GM10266 (cell line): ENCODE results near the gene URI1.

Experiments
- DNase-seq: peaks from one replicate; pipeline ENCODE4 v3.0.0; 2012; ENCODE audit errors: extremely low spot score
- CTCF ChIP-seq: IDR thresholded peaks from 2 replicates; pipeline ENCODE4 v1.5.1; 2012; ENCODE audit warnings: mild to moderate bottlenecking, low read depth; ENCODE audit not compliant: control insufficient read depth, insufficient read depth; ENCODE audit errors: missing control alignments

The URI1 gene

GRCh38 chr19:29927944-29928625 is 14.0 kb upstream of the URI1 start:
- DNase-seq: no peak
- TF ChIP-seq CTCF: no peak

DNA sequence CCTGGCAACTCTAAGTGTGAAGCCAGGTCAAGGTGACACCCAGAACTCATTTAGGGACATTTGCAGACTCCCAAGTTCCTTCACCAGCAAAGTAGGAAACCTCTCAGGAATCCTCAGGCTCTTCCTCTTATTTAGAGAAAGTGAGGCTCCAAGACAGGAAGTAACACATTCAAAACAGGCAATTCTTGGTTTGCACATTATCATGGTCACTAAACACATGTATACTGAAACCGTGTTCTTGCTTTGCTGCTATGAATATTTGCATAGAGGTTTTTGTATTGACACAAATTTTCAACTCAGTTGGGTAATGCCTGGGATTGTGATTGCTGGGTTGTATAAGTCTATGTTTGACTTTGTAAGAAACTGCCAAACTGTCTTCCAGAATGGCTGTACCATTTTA is 13.2 kb upstream of the URI1 start:
- peak; percentile 59 for DNase-seq
- no peak for TF ChIP-seq CTCF

- no peak for TF ChIP-seq CTCF
- no peak for DNase-seq
Measured at GRCh38 chr19:29934257-29934656, 7.8 kb upstream of the URI1 start.

DNA sequence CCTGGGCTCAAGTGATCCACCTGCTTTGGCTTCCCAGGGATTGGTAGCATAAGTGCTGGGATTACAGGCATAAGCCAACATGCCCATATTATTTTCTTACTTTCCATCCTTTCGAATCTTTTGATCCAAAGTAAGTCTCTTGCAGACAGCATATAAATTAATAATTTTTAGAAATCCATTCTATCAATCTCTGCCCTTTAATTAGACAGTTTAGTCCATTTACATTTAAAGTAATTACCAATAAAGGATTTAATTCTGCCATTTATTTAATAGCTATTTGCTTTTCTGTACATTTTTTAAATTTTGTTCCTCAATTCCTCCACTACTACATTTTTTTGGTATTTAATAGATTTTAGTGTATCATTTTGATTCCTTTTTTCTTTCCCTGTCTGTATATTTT is 7.3 kb upstream of the URI1 start:
- TF ChIP-seq CTCF: no peak
- no peak for DNase-seq

GRCh38 chr19:29936409-29936808 is 5.6 kb upstream of the URI1 start:
- DNase-seq: no peak
- TF ChIP-seq CTCF: no peak

DNA sequence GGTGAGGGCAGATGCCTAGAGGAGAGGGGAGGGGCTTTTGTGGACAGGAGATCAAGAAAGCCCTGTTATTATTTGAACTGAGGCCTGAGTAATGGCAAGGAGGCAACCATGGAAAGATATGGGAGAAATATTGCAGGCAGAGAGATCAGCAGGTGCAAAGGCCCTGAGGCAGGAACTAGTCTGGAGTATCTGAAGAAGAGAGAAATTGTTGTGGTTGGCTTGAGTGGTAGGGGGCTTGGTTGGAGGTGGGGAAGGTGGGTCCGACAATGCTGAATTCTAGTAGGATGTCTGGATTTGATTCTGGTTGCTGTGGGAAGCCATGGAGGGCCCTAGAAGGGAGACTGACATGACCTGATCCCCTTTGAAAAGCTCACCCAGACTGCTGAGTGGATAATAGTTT is 2.4 kb upstream of the URI1 start:
- no peak for DNase-seq
- TF ChIP-seq CTCF: no peak

DNA sequence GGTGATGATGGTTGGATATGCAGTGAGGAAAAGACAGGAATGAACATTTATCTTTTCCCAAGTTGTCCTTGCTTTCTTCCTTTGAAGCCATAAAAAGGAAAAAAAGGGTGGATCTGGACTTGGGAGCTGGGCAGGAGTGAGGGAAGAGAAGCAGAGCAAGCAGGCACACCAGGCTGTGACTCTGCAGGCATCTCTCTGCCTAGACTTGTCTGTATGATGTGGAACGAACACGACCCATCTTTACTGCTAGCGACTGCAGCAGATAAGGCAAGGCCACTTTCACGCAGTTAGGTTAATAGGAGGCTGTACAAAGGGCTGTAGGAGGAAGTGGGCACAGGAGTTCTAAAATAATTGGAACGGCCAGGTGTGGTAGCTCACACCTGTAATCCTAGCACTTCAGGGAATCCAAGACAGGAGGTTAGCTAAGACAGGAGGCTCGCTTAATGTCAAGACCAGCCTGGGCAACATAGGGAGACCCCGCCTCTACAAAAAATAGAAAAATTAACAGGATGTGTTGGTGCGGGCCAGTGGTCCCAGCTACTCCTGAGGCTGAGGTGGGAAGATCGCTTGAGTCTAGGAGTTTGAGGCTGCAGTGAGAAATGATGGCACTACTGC is 961 bp upstream of the URI1 start:
- no peak for TF ChIP-seq CTCF
- no peak for DNase-seq
